GM19395 (cell line): ENCODE data around the gene BCDIN3D.
A peak's percentile ranks its signal among the peaks of the same experiment; 100 is the strongest.
"Not testable (repeated sequence)": the region's sequence is repeated elsewhere in the genome, so short reads cannot be mapped to it uniquely, and the experiment has no call there.

Experiments
- ATAC-seq: cut with Tn5 transposase; IDR thresholded peaks from one replicate; pipeline ENCODE4 v1.9.1; 2021; ENCODE audit warnings: mild to moderate bottlenecking, moderate library complexity; ENCODE audit not compliant: unreplicated experiment

BCDIN3D gene

DNA sequence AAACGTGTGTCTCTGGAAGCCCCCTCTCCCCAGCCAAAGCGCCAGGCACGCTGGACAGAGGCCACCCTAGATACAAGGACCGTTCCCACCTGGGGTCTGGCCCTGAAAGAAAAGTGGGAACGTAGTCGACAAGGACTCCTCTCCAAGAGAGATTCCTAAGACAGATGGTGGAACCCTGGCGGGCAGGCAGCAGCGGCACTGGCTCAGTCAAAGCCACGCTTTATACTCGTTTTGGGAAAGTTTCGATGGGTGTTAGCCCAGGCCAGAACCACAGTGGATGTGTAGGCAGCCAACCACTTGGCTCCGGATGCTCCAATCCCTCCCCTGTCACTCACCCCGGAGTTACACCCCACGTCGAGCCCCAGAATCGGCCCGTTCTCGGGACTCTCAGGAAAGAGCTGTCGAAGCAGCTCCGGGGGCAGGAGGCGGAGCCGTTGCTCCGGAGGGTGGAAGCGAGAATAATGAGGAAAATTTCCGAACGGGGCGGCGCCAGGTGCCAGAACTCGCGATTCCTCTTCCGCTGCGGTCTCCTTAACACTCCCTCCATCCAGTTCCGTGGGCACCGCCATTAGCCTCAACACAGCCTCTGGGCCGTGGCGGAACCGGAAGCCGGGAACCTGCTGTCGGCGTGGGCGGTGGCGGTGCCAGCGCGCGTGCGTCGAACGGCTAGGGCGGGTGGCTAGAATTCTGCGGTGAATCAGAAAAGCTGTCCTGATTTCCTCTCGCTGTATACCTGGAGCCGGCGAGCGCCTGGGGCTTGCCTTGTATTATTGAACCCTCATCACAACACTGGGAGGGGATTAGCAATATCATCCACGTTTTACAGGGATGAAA lies at the start of gene BCDIN3D:
Gene BCDIN3D, minus strand, starts transcription at position 588 of the 834 bp plus-strand sequence. Its CDS starts 19 bp downstream, at position 569.
- ATAC-seq = peak; percentile 84

- ATAC-seq = no peak
These were observed 49.3 kb upstream of the BCDIN3D start for GRCh38 chr12:49892084-49892731.

DNA sequence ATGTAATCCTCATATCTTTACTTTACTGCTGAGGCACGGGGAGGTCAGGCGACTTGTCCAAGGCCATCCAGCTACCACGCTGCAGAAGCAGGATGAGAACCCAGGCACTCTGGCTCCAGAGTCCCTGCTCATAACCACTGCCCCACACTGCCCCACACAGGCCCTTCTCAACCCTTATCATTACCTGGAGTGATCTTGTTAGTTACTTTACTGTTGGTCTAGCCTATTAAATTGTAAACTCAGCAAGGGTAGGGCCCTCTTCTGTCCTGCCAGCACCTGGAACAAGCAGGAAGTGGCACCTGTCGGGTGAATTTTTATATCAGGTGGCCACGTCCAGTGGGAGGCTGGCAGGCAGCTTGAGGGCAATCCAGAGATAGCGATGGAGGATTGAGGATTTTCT lies 48.6 kb upstream of the BCDIN3D start:
- ATAC-seq = no peak

GRCh38 chr12:49891012-49891411 lies 48.1 kb upstream of the BCDIN3D start:
- no peak for ATAC-seq

GRCh38 chr12:49890096-49890461 lies 47.2 kb upstream of the BCDIN3D start:
- ATAC-seq = no peak

DNA sequence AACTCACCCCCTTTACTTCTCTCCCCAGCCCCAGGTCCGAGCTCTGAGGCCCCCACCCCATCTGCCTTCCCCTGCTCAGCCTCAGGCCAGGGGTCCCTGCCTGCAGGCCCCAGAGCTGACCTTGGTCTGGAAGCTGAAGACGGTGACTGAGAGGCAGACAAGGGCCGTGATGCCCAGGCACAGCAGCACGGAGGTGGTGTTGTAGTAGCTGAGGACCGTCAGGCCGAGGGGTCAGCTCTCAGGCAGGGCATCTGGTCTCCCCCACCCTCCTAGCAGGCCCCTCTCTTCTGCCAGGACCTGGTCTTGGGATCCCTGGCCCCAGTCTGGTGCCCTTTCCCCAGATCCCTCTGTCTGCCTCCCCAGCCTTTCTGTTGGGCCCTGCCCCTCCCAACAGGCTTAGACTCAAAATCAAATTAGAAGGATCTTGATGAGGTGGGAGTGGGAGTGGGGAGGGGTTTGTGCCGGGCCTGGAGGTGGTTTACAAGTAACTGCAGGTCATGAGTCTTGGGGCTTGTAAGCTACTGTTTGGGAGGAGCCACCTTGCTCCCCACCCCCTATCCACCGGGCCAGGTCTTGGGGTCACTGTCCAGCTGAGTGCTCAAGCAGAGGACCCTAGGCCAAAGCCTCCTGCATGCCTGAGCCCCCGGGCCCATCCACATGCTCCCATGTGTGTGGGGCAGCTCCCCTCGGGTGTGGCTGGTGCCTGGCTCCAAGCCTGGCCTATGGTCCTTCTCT lies 46.6 kb upstream of the BCDIN3D start:
- ATAC-seq = no peak

DNA sequence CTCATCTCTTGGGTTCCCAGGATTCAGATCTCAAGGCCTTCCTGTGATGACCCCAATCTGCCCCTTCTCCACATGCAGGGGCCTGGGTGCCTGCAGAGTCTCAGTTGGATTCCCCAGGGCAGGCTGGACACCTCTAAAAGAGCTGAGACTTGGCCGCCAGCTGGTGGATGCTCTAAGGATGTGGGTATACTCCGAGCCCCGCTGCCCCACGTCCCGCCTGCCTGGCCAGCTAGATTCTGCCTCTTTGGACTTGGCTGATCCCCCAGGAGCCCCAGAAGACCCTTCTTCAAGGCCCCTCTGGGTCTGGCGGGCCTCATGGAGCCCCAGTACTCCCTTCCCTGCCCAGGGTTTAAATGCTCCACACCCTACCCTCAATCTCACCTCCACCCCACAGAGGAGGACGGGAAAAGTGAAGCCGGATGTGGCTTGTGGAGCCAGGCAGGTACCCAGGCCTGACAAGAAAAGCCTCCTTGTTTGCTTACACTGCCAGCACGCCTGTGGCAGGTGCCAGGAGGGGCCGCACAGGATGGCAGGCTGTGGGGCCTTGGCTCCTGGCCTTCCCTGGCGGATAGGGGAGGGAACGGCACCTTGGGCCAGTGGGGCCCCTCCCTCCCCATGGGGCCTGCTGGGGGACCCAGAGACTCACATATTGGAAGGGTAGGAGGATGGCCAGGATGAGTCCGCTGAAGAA lies 45.7 kb upstream of the BCDIN3D start:
- ATAC-seq = no peak

DNA sequence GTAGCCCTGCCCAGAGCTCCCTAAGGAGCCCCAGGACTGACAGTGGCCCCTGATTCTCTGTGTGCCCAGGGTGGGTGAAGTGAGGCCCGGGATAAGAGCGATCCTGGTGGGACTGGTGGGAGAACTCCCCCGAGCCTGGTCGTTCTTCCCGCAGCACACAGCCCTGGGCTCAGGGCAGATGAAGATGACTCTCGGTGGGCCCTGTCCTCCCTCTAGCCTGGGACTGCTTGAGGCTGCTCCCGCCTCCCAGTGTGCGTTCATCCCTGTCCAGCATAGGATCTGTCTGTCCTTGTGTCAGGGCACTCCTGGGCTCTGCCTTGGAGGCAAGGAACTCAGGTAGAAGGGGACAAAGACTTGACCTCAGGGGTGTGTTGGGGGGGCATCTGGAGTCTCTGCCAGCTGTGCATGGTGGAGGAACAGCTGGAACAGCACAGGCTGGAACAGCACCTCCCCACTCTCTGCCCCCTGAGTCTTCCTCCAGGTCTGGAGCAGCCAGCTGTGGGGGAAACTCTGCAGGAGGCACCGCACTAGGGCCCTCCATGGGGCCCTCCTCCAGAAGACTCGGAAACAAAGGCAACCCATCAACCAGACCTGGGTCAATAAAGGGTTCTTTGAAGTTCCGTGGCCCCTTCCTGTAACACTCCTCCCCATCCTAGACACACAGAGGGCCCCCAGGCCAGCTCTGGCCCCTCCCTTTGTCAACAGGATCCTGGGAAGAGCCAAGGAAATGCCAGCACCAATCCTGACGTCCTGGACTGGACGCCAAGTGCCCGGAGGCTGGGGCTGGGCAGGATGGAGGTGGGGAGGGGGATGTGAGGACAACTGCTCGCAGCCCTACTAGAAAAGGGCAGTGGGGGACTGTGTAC lies 44.9 kb upstream of the BCDIN3D start:
- ATAC-seq = no peak

DNA sequence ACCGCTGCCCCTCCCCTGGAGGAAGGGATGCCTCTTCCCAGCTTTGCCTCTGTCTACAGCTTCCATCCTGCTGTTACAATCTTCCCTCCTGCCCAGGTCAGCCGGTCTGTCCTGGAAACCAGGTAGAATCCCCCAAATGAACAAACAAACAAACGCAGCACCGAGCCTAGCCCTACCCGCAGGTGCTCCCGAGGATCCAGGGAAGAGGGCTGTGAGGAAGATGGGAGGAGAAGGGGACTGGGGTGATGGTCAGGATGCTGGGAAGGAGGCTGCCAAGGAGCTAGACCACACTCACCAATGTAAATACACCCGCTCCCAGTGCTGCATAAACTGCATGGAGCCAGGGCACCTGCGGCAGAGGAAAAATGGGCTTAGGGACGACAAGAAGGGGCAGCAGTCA lies 44.2 kb upstream of the BCDIN3D start:
- no peak for ATAC-seq

- no peak for ATAC-seq
These were observed 43.0 kb upstream of the BCDIN3D start for GRCh38 chr12:49885663-49886461.

DNA sequence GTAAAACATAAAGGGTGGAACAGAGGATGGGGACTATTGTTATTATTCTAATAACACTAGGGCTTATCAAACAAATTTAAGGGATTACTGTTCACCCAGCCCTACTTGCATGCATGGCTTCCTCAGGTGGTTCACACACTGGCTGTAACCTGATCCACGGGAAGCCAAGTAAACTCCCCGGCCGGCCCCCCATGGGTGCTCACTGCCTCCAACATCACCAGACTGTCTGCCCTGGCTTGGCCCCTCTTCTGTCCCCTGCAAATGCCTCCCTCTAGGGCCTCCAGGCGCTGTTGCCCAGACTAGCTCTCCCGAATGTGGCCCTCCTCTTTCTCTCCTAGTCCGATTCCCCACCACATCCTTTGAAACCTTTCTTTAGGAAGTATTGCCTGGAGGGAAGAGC lies 42.2 kb upstream of the BCDIN3D start:
- no peak for ATAC-seq

DNA sequence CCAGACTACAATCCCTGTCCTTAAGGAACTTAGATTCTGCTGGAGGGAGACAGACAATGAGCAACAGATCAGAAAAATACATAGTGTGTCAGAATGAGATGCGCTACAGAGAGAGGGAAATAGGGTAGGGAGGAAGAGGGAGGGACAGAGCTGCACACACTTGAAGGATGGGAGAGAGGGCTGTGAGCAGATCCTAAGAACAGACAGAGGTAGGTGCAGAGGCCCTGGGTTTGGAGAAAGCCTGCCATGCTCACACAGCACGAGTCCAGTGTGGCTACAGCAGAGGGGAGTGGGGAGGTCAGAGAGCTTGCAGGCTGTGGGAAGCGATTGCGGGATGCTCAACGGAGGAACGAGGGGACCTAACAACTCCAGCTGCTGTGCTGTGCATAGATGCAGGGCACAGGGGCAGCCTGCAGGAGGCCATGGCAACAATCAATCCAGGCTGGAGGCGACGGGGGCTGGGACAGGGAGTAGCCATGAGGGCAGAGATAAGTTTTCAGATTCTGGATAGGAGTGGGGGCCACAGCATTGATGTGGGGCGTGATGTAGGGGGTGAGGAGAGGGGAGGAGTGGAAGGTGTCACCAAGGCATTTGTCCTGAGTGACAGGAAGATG lies 40.1 kb upstream of the BCDIN3D start:
- no peak for ATAC-seq

- ATAC-seq = no peak
These were observed 39.4 kb upstream of the BCDIN3D start for GRCh38 chr12:49882248-49882850.

- ATAC-seq = no peak
These were observed 38.7 kb upstream of the BCDIN3D start for GRCh38 chr12:49881415-49882247.

DNA sequence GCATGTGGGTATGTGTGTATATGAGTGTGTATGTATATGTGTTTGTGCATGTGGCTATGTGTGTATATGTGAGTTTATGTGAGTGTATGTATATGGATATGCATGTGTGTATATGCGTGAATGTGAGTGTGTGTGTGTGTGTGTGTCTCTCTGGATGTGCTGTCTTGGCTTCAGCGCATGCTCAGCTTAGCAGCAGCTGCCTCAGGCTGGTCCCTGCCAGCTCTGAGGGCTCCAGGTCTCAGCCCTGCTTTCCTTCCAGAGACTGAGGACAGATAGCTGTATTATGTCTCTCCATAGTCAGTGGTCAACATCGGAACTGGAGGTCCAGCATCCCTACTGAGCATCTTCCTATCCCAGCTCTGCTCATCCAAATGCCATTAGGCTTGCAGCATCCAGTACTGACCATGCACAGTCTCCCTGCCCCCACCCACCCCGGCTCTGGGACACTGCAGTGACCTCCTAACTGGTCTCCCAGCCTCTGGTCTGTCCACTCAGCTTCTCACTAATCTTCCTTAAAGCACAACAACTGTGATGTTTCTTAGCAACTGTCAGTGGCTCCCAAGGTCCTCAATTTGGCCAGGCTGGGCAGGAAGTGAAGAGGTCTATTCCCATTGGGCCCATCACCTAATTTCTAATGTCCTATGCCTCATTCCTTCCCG lies 38.0 kb upstream of the BCDIN3D start:
- ATAC-seq = no peak

DNA sequence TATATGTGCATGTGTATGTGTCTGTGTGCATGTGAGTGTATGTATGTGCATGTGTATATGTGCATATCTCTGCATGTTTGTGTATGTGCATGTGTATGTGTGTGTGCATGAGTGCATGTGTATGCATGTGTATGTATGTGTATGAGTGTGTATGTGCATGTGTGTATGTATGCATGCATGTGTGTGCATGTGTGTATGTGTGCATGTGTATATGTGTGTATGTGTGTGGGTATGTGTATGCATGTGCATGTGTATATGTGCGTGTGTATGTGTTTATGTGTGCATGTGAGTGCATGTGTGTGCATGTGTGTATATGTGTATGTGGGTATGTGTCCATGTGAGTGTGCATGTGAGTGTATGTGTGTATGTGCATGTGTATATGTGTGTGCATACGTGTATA lies 36.2 kb upstream of the BCDIN3D start:
- ATAC-seq = not testable (repeated sequence)

- no peak for ATAC-seq
These were observed 35.1 kb upstream of the BCDIN3D start for GRCh38 chr12:49878021-49878420.
